ENCODE results near the gene OSBPL3. TPM values are rescaled to one million over a fixed set of nuclear protein-coding genes. Genes with fewer than 3 reads are reported as not detected.

OSBPL3 gene
- total RNA-seq, 1 donor from 2014 or later, result 9.7 TPM

DNA sequence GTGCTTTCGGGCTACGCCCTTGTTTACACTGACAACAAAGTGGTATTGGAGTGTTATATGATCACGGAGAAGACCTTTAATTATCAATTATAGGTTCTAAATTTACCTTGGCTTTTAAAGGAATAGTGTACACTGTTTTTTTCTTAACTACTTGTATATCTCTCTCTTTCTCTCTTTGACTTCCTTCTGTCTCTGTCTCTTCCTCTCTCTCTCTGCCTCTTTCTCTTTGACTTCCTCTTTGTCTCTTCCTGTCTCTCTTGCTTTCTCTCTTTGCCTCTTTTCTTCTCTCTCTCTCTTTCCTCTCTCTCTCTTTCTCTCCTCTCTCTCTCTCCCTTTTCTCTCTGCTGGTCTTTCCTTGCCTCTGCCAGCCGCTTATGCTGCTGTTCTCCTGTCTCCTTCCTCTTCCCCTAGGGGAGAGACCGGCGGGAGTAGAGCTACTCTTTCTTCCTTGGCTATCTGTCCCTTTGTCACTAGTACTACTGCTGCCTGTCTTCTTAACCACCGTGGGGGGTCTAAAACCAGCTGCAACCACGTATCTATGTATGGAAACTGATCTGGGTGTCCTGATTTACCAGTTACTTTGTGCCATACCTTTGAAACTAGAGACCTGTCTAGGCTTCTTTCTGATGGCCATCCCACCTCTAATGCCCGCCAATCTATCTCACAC lies 185.9 kb downstream of the OSBPL3 start:
- no peak for DNase-seq

DNA sequence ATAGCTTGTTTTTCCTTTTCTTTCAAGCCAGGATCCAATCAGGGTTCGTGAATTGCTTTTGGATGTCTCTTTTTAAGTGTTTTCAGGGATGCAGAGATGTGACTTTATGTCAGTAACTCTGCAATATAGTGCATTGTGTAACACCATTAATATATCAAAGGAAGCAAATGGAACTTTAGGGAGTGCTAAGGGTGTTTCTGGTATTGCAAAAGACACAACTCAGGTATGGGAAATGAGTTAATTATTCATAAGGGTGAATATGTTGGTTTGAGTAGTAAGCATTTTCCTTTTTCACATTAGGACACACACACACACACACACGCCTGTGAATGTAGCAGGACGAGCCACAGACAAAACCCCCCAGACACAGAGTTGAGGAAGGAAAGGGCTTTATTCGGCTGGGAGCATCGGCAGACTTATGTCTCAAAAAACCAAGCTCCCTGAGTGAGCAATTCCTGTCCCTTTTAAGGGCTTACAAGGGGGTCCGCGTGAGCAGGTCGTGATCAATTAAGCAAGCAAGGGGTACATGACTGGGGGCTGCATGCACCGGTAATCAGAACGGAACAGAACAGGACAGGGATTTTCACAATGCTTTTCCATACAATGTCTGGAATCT lies 190.9 kb downstream of the OSBPL3 start:
- DNase-seq, result no peak

DNA sequence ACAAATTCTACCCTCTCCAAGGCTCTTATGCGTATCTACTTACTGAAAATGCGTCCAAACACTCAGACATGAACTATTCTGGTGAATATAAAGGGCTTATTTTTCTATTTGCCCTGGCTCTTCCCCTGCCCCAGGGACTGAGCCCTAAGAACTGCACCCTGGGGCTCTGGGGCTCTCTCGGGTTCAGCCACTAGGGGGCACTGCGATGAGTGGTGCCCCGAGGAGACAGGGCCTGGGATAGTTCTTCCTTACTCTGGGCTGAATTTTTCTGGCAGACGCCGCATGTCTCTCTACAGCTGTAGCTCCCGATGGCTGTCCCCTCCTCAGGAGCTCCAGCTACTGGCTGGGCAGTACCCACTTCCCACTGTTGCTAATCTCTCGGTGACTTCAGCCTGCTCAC lies 191.9 kb downstream of the OSBPL3 start:
- no peak for DNase-seq

DNA sequence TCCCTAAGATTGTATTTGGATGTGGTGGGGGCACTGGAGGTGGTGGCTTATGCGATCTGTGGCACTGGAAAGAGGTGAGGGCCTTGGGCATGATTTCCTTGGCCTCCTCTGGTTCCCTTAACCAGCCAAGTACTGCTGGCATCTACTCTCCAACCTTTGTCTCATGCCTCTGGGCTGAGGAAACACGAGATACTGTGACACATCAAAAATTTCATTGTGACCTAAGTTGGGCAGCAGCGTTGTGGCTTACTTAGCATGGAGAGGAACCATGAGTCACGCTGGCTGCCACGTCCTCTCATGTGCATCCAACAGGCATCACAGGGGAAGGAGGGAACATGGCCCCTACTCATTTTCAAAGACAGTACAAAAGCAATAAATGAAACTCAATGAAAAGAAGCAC lies 193.0 kb downstream of the OSBPL3 start:
- DNase-seq, result no peak

DNA sequence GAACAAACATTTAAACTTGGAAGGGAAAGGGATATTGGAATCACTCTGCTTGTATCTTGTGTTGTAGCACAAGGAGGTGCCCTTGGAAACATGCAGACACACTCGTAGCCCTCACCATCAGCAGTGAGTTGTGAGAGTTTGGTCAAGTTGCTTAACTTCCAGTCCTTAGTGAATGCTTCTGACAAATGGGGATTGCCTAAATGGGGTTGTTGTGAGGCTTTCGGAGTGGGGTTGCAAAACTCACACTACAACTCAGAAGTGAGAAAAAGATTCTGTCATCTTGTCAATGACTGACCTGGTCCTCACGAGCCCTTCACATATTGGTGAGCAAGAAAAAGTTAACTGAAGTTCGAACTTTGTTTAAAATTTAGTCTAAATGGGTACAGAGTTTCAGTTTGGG lies 193.7 kb downstream of the OSBPL3 start:
- no peak for DNase-seq

DNA sequence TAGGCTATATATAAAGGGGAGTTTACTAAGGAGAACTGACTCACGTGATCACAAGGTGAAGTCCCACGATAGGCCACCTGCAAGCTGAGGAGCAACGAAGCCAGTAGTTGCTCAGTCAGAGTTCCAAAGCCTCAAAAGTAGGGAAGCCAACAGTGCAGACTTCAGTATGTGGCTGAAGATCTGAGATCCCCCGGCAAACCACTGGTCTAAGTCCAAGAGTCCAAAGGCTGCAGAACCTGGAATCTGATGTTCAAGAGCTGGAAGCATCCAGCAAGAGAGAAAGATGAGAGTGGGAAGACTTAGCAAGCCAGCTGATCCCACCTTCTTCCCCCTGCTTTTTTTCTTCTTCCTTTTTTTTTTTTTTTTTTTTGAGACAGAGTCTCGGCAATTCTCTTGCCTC lies 195.7 kb downstream of the OSBPL3 start:
- DNase-seq, result no peak

DNA sequence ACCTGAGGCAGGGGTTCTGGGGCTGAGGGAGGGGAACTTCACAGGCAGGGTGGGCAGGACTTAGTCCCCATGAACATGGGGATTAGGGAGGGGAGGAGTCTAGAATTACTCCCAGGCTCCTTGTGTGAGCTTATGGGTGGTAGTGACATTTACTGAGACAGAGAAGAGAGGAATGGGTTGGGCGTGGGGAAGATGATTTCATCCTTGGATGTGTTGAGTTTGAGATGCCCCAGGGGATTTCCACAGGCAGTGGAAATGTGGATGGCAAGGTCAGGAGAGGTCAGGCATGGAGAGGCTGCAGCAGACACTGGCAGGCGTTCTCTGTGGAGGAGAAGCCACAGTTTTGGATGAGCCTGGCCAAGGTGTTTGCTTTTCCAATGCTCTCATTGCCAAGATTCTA lies 196.3 kb downstream of the OSBPL3 start:
- no peak for DNase-seq

DNA sequence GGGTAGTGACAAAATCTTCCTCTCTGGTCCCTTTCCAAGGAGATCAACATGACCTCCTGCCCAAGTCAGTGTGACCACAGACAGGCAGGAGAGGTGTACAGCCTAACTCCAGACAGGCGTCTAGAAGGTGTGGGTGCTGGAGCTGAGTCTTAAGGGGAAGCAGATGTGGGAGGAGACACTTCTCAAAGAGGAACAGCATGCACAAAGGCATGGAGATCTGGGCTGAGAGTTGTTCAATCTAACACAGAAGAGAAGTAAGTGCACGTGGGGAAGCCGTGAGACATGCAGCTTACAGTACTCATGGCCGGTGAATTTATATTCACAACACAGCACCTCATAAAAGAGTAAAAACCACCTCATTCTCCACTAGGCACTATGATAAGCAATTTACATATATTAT lies 198.9 kb downstream of the OSBPL3 start:
- DNase-seq, result no peak

DNA sequence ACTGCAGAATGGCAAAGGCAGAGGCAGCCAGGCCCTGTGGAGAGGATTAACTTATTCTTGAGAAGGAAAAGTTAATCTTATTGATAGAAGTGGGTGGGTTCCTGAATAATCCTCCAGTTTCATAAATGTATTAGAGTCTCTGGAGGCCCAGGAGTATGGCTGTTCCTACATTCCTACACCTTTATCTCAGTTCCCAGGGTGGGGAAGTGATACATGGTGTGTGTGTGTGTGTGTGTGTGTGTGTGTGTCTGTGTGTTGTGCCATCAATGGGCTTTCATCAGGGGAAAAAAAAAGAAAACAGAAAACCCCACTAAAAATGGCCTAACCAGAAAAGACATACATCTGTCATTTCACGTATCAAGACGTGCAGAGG lies 200.7 kb downstream of the OSBPL3 start:
- no peak for DNase-seq

DNA sequence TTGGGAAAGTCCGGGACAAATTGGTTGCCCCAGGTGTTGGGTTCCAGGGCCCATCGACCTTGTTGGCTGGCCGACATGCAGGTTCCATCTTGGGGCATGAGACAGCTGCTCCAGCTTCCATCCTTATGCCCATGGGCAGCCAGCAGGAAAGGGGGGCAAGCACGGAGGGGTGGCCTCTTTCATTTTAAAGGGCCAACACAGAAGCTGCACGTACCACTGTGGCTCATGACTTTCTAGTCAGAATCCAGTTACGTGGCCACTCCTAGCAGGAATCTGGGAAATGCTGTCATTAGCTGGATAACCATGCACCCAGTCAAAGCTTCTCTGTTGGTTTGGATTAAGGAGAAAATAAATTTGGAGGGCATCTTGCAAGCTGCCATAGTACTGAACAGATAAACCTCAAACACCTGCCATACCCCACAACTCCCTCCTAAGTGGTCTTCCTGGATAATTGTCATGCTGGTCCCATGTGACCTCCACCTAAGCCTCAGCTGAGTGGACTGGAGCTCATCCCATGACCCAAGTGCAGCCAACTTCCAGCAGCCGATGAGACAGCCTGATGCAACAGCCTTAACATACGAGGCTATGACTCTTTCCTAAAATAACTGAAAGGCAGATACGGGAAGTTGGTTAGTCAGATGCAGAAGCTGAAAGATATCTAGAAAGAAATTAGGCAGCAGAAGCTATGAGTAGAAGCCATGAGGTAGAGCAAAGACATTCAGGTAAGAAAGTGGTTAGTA lies 201.3 kb downstream of the OSBPL3 start:
- DNase-seq, result no peak

DNA sequence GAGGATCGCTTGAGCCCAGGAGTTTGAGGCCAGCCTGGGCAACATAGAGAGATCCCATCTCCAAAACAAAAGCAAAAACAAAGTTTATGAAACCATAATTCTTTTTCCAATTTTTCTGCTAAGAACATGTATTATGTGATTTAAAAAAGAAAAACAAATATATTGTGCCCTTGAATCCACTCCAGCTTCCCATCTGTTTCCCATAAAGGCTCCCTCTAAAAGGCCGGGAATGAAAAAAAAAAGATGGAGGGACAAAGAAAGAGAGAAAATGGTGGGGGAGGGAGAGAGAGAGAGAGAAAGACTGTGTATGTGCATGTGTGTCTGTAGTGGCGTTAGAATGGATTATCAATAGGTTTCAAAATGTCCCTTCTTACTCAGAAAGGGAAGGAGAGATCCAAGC lies 202.2 kb downstream of the OSBPL3 start:
- no peak for DNase-seq

DNA sequence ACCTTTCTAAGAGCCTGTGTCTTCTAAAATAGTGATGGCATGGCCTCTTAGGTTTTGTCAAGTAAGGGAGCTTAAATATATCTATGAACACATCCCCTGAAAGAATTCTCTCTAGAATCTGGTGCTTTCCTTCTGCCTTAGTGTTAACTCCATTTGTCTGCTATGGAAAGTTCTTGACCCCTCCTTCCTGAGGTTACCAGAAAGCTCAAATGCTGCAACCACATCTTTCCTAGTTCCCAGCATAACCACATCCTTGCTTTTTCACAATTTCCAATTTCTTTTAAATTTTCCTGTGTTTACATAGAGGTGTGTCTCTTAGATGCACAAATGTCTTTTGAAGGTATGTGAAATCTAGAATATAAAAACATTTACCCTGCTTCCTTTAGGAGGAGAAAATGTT lies 206.3 kb downstream of the OSBPL3 start:
- DNase-seq, result no peak

DNA sequence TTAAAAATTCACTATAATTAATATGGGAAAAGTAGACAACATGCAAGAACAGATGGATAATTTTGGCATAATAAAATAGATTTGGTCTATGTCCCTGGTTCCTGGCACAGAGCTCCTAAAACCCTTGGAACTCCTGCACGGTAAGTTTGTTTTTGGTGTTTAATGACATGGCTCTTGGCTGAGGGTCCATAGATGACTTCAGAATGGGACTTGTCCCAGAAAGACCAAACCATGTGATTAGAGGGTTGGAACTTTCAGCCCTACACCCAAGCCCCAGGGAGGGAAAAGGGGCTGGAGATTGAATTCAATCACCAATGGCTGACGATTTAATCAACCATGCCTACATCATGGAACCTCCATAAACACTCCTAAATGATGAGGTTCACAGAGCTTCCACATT lies 210.1 kb downstream of the OSBPL3 start:
- DNase-seq, result no peak

DNA sequence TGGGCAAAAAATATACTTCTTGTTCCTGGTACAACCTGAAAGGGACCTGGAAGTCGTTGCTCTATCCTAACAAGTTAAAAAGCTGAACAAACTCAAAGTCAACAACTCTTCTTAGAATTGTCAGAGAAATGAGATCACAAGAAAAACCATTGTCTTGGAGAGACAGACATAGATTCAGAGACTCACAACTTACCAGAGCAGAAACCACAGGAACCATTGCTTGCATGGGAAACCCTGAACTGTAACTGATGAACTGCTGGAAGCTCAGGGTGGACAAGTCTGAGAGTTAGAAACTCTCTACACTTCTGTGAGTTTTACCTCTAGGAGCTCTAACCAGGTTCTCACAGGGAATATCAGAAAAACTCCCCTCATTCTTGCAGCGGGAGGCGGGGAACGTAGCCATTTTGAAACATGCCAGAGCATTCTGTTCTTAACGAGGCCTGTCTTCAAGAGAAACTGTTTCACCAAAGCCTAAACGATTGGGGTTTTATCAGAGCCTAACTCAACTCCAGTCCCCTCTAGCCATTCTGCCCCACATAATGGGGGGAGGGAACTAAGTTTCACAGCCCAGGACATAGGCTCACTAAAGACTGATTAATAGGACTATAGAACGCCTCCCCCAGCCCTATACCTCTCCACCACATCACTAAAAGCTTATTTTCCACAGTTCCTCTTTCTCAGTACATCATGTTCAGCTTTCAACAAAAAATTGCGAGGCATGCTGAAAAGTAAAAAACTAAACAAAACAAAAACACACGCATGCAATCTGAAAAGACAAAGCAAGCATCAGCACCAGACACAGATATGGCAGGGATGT lies 210.8 kb downstream of the OSBPL3 start:
- no peak for DNase-seq

DNA sequence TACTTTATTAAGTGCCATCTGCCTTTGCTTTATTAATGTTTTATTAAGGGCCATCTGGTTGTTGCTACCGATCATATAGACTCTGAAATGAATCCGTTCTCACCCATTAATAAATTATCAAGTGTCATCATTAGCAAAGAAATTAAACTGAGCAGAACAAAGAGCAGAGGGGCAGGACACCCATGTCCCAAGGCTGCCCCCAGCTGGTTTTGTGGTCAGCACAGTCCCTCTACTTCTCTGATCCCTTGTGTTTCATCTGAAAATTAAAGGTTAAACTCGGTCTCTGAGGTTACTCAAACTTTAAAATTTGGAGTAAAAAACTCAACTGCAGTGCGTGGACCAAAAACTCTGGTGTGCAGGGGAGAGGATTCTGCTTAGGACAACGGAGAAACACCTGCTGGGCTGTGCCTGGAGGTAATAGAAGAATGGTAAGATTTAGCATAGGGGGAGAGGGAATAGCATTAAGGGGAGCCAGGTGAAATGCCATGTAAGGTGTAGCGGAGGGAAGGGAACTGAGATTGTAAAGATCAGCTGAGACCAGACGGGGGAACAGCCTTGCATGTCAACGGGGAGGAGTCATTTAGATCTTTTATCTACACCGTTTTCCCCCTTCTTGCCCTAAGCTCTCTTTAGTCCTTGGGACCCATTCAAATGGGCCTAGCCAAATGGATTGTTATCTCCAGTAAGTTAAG lies 212.0 kb downstream of the OSBPL3 start:
- no peak for DNase-seq

DNA sequence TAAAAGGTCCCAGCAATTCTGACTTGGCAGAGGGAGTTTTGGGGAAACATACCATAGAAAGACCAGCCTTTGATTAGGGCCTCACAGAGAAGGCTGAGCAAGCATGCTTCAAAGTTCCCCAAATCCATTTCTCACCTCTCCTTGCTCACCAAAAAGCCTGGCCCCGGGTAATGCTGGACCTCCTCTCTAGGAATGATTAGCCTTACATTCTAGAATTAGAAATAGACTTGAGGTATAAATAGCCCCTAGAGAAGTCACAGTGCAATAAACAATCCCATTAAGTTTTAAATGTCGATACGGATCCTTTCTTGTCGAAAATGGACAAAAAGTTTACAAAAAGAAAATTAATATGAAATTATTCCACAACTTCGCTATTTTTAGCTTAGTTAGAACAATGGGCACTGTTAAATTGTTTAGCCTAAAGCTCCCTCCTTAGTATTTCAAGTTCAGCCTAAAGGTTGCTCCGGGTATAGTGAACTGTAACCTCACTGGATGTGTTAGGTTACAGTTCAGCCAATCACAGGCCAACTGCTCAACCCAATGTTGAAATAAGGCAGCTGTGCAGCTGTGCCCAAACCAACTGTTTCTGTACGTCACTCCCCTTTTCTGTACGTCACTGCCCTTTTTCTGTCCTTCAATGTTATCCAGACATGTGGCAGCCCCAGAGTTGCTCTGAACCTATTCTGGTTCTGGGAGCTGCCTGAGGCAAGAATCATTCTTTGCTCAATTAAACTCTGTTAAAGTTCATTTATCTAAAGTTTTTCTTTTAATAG lies 214.8 kb downstream of the OSBPL3 start:
- DNase-seq, result no peak

DNA sequence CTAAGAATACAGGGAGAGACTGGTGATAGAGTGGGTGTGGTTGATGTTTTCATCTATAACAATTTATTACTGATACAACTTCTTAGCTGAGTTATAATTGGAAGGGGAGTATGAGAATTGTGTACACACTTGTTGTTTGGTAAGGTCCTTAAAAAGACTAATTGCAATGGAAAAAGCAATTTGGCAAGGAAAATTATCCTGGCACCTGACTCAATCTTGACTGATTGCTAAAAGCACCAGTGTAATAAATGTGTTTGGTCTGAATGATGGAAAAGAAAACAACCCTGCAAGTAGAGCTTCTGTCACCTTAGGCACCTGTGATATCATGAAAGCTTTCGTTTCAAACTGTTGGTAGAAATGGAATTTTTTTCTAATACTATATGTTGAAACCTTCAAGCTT lies 216.0 kb downstream of the OSBPL3 start:
- DNase-seq, result no peak

DNA sequence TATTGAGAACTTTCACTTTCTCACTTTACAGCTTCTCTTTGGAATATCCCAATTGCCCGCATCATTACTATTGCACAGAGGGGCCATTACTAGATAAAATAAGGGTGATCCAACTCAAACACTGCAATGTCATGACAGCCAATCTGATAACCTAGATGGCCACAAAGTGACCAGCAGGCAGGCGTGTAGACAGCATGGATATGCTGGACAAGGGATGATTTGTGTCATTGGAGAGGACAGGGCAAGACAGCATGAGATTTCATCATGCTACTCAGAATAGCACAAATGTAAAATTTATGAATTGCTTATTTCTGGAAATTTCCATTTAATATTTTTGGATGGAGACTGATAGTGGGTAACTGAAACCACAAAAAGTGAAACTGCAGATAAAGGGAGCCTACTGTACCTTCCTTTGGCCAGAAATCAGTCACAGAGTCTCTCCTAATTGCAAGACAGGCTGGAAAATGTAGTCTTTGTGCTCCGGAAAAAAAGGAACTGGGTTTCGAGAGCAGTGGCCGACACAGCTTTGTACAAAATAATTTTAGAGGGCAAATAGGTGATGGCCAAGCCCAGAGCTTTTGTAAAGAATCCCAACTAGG lies 216.6 kb downstream of the OSBPL3 start:
- DNase-seq, result no peak

DNA sequence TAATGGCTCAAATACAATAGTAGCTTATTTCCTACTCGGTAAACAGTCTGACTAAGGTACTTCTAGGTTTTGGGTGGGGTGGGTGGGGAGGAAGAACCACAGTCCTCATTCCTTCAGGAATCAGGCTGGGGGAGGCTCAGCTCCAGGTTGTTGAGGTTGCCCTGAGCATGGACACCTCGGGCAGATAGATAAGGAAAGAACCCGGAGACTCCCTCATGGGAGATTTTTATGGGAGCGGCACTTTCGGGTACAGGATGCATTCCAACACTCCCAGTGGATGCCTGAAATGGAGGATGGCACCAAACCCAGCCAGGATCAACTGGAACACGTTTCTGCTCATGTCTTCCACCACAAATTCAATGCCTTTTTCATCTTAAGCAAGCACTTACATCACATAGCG lies 217.2 kb downstream of the OSBPL3 start:
- no peak for DNase-seq

DNA sequence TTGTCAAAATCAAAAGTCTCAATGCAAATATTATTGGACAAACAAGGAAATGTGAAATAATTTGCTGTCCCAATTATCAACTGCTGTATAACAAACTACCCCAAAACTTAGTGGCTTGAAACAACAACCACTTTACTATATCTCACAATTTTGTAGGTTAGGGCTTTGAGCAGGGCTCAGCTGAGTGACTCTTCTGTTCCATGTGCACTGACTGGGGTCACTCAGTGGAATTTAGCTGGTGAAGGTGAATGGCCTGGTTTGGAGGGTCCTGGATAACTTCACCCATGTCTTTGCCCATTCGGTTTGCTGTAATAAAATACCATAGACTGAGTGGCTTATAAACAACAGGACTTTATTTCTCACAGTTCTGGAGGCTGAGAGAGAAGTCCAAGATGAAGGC lies 219.0 kb downstream of the OSBPL3 start:
- DNase-seq, result no peak

Measured in skin of body (tissue), 2 donors.